ENCODE data around the gene LTBP1. TPM values are rescaled to one million over a fixed set of nuclear protein-coding genes. Genes with fewer than 3 reads are reported as not detected.

Gene LTBP1
- total RNA-seq, 1 experiment from 2014 or later: 10.3 TPM

DNA sequence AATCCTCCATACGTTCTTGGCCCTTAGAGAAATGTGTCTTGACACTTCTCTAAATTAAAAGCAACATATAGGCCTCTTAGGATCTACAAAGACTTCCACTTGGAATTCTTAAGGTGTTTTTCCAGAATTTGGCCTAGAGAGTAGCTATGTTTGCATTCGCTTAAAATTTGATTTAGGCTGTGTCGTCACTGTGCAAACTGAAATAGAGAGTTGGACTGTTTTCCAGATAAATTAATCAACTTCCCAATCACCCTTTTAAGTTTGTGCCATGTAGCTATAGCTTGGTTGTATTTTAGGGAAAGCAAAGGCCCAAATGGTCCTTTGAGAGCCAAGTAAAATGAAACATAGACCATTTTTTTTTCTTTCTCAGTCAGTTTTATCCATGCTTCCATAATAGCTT lies 401.1 kb downstream of the LTBP1 start:
- CTCF ChIA-PET: no interaction called here

DNA sequence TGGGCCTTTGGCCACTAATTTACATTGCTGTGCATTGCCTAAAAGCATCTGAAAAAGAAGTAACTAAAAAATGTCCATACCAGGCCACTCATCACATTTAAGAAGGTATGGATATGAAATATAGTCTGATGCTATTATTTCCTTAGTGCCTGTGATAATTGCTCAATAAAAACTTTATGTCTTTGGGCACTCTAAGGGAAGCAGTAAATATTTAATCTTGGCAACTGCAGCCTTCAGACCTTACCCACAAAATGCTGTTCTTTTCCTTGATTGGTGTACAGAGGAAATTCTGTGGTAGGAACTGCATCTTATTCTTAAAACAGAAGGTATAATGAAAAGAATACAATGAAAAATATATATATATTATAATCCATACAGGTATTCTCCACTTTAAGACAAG lies 403.9 kb downstream of the LTBP1 start:
- Histone ChIP-seq H3K27ac (no peak overlapping the region), H3K4me2 (no peak overlapping the region), H3K9me2 (ENCODE audit: insufficient read depth) (no peaks in the 10 kb centered on the region), H3K79me2 (ENCODE audit: low read depth) (no peaks in the 10 kb centered on the region), H2AFZ (no peak overlapping the region), H3K36me3 (ENCODE audit: low read depth) (no peaks in the 10 kb centered on the region), H3K9me3 (ENCODE audit: insufficient read depth, low read depth) (no peaks in the 10 kb centered on the region), H3K4me3 (no peak overlapping the region), H4K20me1 (ENCODE audit: insufficient read depth) (no peaks in the 10 kb centered on the region), H3F3A (ENCODE audit: insufficient read depth, low read depth) (no peaks in the 10 kb centered on the region), H3K4me1 (replicated peaks; ENCODE audit: insufficient read depth) (no peaks in the 10 kb centered on the region), H3K27me3 (ENCODE audit: insufficient read depth, low read depth) (no peaks in the 10 kb centered on the region)
- CTCF ChIA-PET: no interaction called here
- POLR2A ChIA-PET (ENCODE audit: unreplicated experiment): no interaction called here
- DNase-seq: no peak
- intact Hi-C loops (cut with micrococcal nuclease; ENCODE audit: unreplicated experiment): no loop called here
- no TSS peak for BruUV-seq (replicated peaks)
- TF ChIP-seq, protein P1, sequence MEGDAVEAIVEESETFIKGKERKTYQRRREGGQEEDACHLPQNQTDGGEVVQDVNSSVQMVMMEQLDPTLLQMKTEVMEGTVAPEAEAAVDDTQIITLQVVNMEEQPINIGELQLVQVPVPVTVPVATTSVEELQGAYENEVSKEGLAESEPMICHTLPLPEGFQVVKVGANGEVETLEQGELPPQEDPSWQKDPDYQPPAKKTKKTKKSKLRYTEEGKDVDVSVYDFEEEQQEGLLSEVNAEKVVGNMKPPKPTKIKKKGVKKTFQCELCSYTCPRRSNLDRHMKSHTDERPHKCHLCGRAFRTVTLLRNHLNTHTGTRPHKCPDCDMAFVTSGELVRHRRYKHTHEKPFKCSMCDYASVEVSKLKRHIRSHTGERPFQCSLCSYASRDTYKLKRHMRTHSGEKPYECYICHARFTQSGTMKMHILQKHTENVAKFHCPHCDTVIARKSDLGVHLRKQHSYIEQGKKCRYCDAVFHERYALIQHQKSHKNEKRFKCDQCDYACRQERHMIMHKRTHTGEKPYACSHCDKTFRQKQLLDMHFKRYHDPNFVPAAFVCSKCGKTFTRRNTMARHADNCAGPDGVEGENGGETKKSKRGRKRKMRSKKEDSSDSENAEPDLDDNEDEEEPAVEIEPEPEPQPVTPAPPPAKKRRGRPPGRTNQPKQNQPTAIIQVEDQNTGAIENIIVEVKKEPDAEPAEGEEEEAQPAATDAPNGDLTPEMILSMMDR (conservative IDR thresholded peaks at IDR 0.05): no peak

More for the DNA sequence above, 401.1 kb downstream of the LTBP1 start:
- Histone ChIP-seq H3K79me2 (ENCODE audit: low read depth) (no peaks in the 10 kb centered on the region), H3K4me2 (no peak overlapping the region), H3K4me3 (no peak overlapping the region), H3K27ac (no peak overlapping the region), H2AFZ (no peak overlapping the region), H4K20me1 (ENCODE audit: insufficient read depth) (no peaks in the 10 kb centered on the region), H3K36me3 (ENCODE audit: low read depth) (no peaks in the 10 kb centered on the region), H3K4me1 (replicated peaks; ENCODE audit: insufficient read depth) (no peaks in the 10 kb centered on the region), H3F3A (ENCODE audit: insufficient read depth, low read depth) (no peaks in the 10 kb centered on the region), H3K9me3 (ENCODE audit: insufficient read depth, low read depth) (no peaks in the 10 kb centered on the region), H3K27me3 (ENCODE audit: insufficient read depth, low read depth) (no peaks in the 10 kb centered on the region), H3K9me2 (ENCODE audit: insufficient read depth) (no peaks in the 10 kb centered on the region)
- no peak for DNase-seq
- intact Hi-C loops (cut with micrococcal nuclease; ENCODE audit: unreplicated experiment): no loop called here
- TF ChIP-seq, protein P1 (conservative IDR thresholded peaks at IDR 0.05): no peak
- TF ChIP-seq EZH2 (IDR thresholded peaks at IDR 0.05; ENCODE audit: low read depth): no peak
- POLR2A ChIA-PET (ENCODE audit: unreplicated experiment): no interaction called here
- BruUV-seq (replicated peaks): no TSS peak

DNA sequence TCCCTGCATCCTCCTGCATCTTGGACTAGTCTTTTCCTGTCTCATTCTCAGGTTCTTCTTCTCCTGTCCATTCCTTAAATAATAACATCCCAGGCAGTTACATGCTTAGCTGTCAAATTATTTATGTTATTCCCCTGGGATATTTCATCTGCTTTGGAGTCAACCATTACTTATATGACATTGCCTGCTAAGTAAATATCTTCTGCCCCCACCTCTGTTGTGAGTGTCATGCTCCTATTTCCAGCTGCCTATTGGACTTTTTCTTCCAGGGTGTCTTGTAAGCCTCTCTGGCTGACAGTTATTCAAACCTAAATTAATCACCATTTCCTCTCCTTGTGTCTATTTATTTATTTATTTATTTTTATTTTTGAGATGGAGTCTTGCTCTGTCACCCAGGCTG lies 405.0 kb downstream of the LTBP1 start:
- intact Hi-C loops (cut with micrococcal nuclease; ENCODE audit: unreplicated experiment): no loop called here

More for the DNA sequence above, 405.0 kb downstream of the LTBP1 start:
- H3K4me2 ChIP-seq: no peak overlapping the region
- no peak overlapping the region for H3K4me3 ChIP-seq
- H3F3A ChIP-seq (ENCODE audit: insufficient read depth, low read depth): no peaks in the 10 kb centered on the region
- no peaks in the 10 kb centered on the region for H3K4me1 ChIP-seq (replicated peaks; ENCODE audit: insufficient read depth)
- H3K9me3 ChIP-seq (ENCODE audit: insufficient read depth, low read depth): peaks cover 5% of the 10 kb centered on the region; the same call in 1 of the 2 replicates
- TF ChIP-seq, protein P1 (conservative IDR thresholded peaks at IDR 0.05): no peak
- TF ChIP-seq EZH2 (IDR thresholded peaks at IDR 0.05; ENCODE audit: low read depth): no peak
- H3K36me3 ChIP-seq (ENCODE audit: low read depth): no peaks in the 10 kb centered on the region
- no TSS peak for BruUV-seq (replicated peaks)
- no peaks in the 10 kb centered on the region for H3K27me3 ChIP-seq (ENCODE audit: insufficient read depth, low read depth)
- H3K9me2 ChIP-seq (ENCODE audit: insufficient read depth): no peaks in the 10 kb centered on the region
- DNase-seq: no peak
- H4K20me1 ChIP-seq (ENCODE audit: insufficient read depth): no peaks in the 10 kb centered on the region
- no peak overlapping the region for H2AFZ ChIP-seq
- ChIA-PET POLR2A (ENCODE audit: unreplicated experiment) (no interaction called here), CTCF (no interaction called here)
- no peaks in the 10 kb centered on the region for H3K79me2 ChIP-seq (ENCODE audit: low read depth)
- H3K27ac ChIP-seq: no peak overlapping the region
